Gastroesophageal sphincter (tissue), 4 donors: Measurements from ENCODE around the gene KRTAP17-1. TPM values are rescaled to one million over a fixed set of nuclear protein-coding genes. Genes with fewer than 3 reads are reported as not detected.

ENCODE experiments used
- ATAC-seq: fragments of 150-250 bp; one replicate; pipeline ENCODE4 v1.9.1; 2016; ENCODE audit warnings: mild to moderate bottlenecking, moderate library complexity
- H3K27ac ChIP-seq, 4 donors: fragments of 200-600 bp; sonication (generic) in 3 of 4; 1 replicate in 3 of 4; 2 replicates in 1 of 4; pipeline ENCODE4 v1.5.1; 2016 to 2019
- H3K27me3 ChIP-seq: fragments of 200-600 bp; sonication (generic); one replicate; pipeline ENCODE4 v1.5.1; 2019
- H3K36me3 ChIP-seq, 2 donors: fragments of 200-600 bp; sonication (generic); one replicate each; pipeline ENCODE4 v1.5.1; 2019; ENCODE audit warnings: control low read depth in 1 of 2
- H3K4me1 ChIP-seq, 3 donors: fragments of 200-600 bp; sonication (generic); 1 replicate in 2 of 3; 2 replicates in 1 of 3; pipeline ENCODE4 v1.5.1; 2016 to 2019; ENCODE audit warnings: control low read depth in 2 of 3
- H3K4me3 ChIP-seq, 2 donors: fragments of 200-600 bp; sonication (generic); one replicate each; pipeline ENCODE4 v1.5.1; 2019; ENCODE audit warnings: mild to moderate bottlenecking in 1 of 2, moderate library complexity in 1 of 2
- H3K9me3 ChIP-seq, 3 donors: fragments of 200-600 bp; sonication (generic); one replicate each; pipeline ENCODE4 v1.5.1; 2017 to 2019; ENCODE audit warnings: control low read depth in 2 of 3
- EP300 ChIP-seq: sonication (generic); formaldehyde crosslinking; IDR thresholded peaks from one replicate; pipeline ENCODE4 v1.6.1; 2017; ENCODE audit warnings: antibody characterized with exemption, mild to moderate bottlenecking
- POLR2A ChIP-seq, 2 donors: fragments of 450-650 bp; IDR thresholded peaks; one replicate each; pipeline ENCODE4 v1.6.1; 2017; ENCODE audit warnings: antibody characterized with exemption in 2 of 2, mild to moderate bottlenecking in 2 of 2, moderate library complexity in 1 of 2
- POLR2AphosphoS5 ChIP-seq: sonication (generic); formaldehyde crosslinking; IDR thresholded peaks from one replicate; pipeline ENCODE4 v1.6.1; 2017; ENCODE audit warnings: antibody characterized with exemption
- WGBS, 2 donors: methylation state at CpG; one replicate each; pipeline ENCODE4 v1.1.5; 2018; ENCODE audit warnings: low coverage in 1 of 2; 5-methylcytosine and 5-hydroxymethylcytosine counted together
- total RNA-seq, 4 donors: library from RNA; depleted of rRNA; stranded (reverse); fragments of >200 nt; gene quantifications; one replicate each; pipeline ENCODE4 v1.1.0, GENCODE V29; 2016
- TF ChIP-seq, protein P1 (sequence below), 4 experiments: fragments of 200-600 bp in 2 of 4; fragments of 450-650 bp in 2 of 4; sonication (generic) in 1 of 4; IDR thresholded peaks; one replicate each; pipeline ENCODE4 v1.5.1; 2017 to 2019; ENCODE audit warnings: antibody characterized with exemption in 4 of 4, mild to moderate bottlenecking in 2 of 4, moderate library complexity in 2 of 4

KRTAP17-1 gene
- total RNA-seq, 4 donors from 2014 or later: not detected

DNA sequence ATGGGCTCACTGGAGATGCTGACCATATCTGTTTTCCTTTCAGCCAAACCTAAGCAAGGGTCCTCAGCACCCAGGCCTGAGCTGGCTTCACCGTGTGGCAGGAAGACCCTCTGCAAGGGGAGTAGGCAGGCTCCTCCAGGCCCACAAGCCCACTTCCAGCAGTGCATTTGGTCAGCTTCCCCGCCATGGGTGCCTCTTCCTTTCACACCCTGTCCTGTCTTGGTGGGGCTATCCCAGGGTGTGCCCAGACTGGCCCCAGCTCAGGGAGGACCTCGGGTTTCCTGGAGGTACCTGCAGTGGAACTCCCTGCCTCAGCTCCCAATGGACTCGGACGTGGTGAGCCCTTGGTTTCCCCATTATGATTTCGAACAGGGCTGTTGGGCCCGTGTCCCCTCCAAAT lies 12.7 kb upstream of the KRTAP17-1 start:
- H3K4me1 ChIP-seq: no peaks in the 10 kb centered on the region
- H3K27ac ChIP-seq: no peak overlapping the region
- WGBS, 2 donors: no CpG with 5 or more reads among the region's 7 CpGs
- no peak overlapping the region for H3K4me3 ChIP-seq
- peaks cover 7% of the 10 kb centered on the region for H3K27me3 ChIP-seq
- TF ChIP-seq, protein P1, sequence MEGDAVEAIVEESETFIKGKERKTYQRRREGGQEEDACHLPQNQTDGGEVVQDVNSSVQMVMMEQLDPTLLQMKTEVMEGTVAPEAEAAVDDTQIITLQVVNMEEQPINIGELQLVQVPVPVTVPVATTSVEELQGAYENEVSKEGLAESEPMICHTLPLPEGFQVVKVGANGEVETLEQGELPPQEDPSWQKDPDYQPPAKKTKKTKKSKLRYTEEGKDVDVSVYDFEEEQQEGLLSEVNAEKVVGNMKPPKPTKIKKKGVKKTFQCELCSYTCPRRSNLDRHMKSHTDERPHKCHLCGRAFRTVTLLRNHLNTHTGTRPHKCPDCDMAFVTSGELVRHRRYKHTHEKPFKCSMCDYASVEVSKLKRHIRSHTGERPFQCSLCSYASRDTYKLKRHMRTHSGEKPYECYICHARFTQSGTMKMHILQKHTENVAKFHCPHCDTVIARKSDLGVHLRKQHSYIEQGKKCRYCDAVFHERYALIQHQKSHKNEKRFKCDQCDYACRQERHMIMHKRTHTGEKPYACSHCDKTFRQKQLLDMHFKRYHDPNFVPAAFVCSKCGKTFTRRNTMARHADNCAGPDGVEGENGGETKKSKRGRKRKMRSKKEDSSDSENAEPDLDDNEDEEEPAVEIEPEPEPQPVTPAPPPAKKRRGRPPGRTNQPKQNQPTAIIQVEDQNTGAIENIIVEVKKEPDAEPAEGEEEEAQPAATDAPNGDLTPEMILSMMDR (IDR thresholded peaks at IDR 0.05): no peak
- TF ChIP-seq EP300 (no peak), POLR2A (IDR thresholded peaks at IDR 0.05) (no peak), POLR2AphosphoS5 (no peak)
- no peak for ATAC-seq
- no peaks in the 10 kb centered on the region for H3K36me3 ChIP-seq
- no peaks in the 10 kb centered on the region for H3K9me3 ChIP-seq

GRCh38 chr17:41327411-41328120 lies 12.1 kb upstream of the KRTAP17-1 start:
- no peaks in the 10 kb centered on the region for H3K9me3 ChIP-seq
- H3K4me1 ChIP-seq: no peaks in the 10 kb centered on the region
- H3K4me3 ChIP-seq: no peak overlapping the region
- H3K27me3 ChIP-seq: peaks cover 3% of the 10 kb centered on the region
- no peak for TF ChIP-seq POLR2A (IDR thresholded peaks at IDR 0.05)
- TF ChIP-seq EP300: no peak
- TF ChIP-seq, protein P1 (IDR thresholded peaks at IDR 0.05): no peak
- TF ChIP-seq POLR2AphosphoS5: no peak
- no CpG with 5 or more reads among the region's 8 CpGs for WGBS, 2 donors
- no peak for ATAC-seq
- no peak overlapping the region for H3K27ac ChIP-seq
- H3K36me3 ChIP-seq: no peaks in the 10 kb centered on the region

GRCh38 chr17:41326173-41327145 lies 10.9 kb upstream of the KRTAP17-1 start:
- H3K9me3 ChIP-seq: no peaks in the 10 kb centered on the region
- ATAC-seq: no peak
- 83 to 90% methylated on average over 3 to 5 of the region's 18 CpGs for WGBS, 2 donors
- TF ChIP-seq POLR2AphosphoS5: no peak
- no peak for TF ChIP-seq POLR2A (IDR thresholded peaks at IDR 0.05)
- TF ChIP-seq EP300: no peak
- TF ChIP-seq, protein P1 (IDR thresholded peaks at IDR 0.05): no peak
- H3K4me1 ChIP-seq: no peaks in the 10 kb centered on the region
- no peak overlapping the region for H3K4me3 ChIP-seq
- H3K27me3 ChIP-seq: no peaks in the 10 kb centered on the region
- no peaks in the 10 kb centered on the region for H3K36me3 ChIP-seq
- no peak overlapping the region for H3K27ac ChIP-seq

DNA sequence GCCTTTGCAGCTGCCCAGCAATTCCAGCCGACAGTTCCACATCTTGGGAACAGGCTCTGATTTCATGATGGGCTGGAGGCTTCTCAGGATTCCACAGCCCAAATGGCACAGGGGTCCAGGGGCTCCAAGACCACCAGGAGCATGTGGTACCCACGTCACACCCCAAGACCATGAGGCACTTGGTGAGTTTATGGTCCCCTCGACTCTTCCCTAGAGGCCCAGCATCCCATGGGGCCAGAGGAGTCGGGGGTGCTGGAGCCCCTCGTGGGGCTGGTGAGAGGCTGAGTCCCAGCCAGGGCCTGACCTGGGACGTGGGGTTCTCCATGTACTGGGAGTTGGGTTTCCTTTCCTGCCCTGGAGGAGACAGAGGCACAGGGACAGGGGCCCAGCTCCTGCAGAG lies 10.1 kb upstream of the KRTAP17-1 start:
- Histone ChIP-seq H3K4me1 (no peaks in the 10 kb centered on the region), H3K9me3 (peaks cover 0 to 1% (median 0%) of the 10 kb centered on the region in 3 donors), H3K36me3 (no peaks in the 10 kb centered on the region), H3K4me3 (no peak overlapping the region), H3K27me3 (no peaks in the 10 kb centered on the region), H3K27ac (no peak overlapping the region)
- ATAC-seq: no peak
- TF ChIP-seq, protein P1 (IDR thresholded peaks at IDR 0.05): no peak
- no peak for TF ChIP-seq POLR2AphosphoS5
- TF ChIP-seq EP300: no peak
- no peak for TF ChIP-seq POLR2A (IDR thresholded peaks at IDR 0.05)
- no CpG with 5 or more reads among the region's 6 CpGs for WGBS, 2 donors
